ENCODE measurements around the gene RNH1.
A peak's percentile ranks its signal among the peaks of the same experiment; 100 is the strongest.

Gene RNH1

DNA sequence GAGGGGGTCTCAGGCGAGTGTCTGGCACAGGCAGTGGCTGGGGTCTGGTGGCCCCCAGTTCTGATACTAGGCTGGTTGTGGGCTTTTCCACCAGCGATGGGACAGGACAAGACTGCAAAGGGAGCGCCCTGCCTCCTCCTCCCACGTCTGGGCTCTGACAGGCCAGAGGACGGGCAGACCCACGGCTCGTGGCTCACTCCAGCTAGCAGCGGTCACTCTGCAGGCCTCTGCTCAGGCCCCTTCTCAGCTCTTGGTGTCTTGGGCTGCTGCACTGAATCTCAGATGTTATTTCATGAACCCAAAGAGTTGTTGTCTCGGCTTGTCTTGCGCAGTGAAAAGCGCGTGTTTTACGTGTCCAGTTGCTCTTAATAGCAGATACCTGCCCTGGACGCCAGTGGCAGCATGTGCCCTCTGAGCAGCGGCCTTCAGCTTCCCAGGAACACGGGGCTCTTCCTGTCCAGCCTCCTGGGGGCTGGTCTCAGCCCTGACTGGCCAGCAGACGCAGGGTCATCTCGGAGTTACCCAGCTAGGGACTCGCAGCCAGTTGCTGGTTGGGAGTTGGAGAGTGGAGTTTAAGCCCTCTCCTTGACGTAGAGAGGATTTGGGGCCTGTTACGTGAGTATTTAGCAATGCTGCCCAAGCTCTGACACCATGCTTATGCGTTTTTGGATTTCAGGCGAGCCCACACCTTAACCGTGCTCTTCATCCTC, 47.4 kb downstream of the RNH1 start:
- DNase-seq (ENCODE audit: low spot score) = no peak

DNA sequence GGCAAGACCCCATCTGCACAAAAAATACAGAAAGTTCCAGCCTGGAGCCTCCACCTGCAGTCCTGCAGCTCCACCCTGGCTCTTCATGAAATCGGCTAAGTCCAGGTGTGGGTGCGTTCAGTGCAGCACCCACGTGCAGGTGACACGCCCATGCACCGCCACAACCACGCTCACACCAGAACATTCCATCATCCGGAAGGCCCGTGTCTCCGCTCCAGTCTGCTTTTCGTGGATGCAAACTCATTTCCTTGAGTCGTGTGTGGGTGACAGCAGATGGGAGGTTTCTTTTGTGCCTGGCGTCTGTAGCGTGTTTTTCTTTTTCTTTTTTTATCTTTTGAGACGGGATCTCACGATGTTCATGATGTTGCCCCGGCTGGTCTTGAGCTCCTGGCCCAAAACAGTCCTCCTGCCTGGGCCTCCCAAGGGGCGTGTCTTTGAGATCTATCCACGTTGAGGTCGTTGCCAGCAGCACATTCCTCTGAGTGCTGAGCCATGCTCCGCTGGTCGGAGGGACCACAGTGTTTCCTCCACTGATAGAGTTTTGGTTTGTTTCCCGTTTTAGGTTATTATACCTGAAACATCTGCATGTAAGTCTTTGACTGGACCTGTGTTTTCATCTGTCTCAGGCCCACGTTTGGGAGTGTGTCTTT, 49.8 kb downstream of the RNH1 start:
- DNase-seq (ENCODE audit: low spot score) = no peak

DNA sequence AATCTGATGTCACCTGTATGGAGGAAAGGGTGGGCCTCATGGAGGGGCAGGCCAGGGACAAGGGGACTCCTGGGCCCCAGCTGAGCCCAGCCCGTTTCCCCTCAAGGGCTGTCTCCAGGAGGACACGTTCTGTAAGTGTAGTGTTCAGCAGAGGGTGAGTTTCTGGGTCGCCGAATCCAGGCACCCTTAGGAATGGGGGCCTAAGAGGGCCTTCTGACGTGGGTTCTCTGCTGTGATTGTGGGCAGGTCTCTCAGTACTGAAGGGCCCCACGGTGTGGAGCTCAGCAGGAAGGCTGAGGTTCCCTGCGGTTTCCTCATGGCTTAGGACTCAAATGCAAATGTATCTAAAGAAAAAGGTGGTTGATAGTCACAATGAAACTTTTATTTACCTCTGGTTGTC, 50.5 kb downstream of the RNH1 start:
- no peak for DNase-seq (ENCODE audit: low spot score)

DNA sequence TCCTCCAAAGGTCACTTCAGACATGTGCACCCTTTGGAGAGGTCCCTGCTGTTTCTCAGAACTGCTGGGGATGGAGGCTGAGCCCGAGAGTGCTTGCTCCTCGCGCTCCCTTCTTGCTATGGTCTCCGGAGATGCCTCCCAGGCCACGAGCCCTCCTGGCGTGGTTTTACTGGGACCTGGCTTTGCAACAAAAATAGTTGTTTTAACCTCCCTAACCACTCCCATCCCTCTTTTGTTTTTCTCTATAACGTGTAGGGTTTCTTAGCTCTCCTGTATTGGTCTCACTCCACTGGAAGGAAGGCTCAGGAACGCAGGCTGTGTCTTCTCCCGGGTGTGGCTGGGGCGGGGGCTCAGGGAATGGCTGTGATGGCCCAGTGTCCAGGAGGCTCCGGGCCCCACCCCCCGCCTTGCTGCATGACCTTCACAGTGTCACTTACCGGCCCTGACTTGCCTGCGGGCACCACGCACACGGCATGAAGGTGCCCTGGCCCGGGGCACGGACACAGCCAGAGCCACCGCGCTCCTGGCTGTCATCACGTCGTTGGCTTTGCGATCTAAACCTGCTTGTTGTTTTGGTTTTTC, 51.4 kb downstream of the RNH1 start:
- no peak for DNase-seq (ENCODE audit: low spot score)

DNA sequence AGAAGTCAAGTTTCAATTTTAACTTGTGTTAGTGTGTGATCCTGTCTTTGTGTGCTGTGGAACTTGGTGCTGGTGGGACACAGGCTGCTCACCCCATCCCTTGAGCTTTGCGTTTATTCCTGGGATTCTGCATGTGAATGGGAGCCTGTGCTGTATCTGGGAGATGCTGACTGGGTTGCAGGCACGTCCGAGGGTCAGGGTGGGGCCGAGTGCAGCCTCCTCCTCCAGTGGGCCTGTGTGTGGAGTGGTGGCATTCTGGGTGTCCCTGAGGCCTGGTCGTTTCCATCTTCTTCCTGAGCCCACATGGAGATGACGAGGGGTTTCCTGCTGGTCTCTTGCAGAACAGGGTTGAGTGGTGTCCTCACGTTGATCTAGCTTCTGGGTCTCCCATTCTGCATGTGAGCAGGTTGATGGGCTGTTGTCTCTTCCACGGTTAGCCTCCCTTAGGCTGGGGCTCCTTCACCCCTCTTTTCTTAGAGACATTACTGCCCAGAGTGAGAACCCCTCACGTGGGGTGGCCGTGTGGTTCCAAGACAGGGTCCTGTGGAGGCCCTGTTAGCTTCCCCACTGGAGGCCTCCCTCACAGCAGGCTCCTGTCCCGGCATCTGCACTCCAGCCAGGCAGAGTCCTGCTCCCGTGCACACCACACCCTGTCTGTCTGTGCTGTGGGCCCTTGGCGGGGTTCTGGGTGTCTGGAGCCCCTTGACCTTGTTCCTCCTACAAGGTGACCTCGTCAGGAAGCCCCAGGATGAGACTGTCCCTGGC, 52.1 kb downstream of the RNH1 start:
- DNase-seq (ENCODE audit: low spot score) = no peak

DNA sequence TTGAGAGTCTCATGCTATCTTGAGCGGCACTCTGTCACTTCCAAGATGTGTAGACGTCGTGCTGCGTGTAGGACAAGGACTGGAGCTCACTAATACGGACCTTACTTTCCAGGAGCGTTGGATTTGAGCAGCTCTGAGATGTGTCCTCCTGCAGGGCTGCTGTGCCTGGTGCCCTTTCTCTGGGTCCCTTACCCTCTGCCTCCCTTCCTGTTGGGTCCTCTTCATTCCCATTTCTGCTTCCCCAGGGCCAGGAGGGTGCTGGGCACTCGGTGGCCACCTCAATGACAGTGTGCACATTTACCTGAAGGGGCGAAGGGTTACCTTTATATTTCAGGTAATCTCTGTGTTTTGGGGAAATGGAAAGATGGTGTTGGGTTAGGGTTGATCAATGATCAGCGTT, 53.0 kb downstream of the RNH1 start:
- DNase-seq (ENCODE audit: low spot score) = no peak

DNA sequence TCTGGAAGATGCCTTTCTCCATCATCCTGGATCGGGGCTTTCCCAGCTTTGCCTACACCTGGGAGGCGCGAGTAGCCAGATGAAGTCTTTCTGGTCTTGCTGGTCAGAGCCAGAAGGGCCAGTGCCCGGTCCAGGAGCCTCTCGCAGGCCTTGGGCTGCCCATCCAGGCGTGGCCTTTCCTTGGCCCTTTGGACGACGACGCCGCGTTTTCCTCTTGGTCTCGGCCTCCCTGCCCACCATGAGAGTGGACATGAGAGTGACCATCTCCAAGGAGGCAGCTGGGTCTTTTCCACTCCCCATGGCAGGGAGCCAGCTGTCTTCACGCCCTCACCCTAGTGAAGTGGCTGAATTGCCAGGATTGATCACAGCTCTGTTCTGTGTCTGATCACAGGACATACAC, 53.5 kb downstream of the RNH1 start:
- no peak for DNase-seq (ENCODE audit: low spot score)

DNA sequence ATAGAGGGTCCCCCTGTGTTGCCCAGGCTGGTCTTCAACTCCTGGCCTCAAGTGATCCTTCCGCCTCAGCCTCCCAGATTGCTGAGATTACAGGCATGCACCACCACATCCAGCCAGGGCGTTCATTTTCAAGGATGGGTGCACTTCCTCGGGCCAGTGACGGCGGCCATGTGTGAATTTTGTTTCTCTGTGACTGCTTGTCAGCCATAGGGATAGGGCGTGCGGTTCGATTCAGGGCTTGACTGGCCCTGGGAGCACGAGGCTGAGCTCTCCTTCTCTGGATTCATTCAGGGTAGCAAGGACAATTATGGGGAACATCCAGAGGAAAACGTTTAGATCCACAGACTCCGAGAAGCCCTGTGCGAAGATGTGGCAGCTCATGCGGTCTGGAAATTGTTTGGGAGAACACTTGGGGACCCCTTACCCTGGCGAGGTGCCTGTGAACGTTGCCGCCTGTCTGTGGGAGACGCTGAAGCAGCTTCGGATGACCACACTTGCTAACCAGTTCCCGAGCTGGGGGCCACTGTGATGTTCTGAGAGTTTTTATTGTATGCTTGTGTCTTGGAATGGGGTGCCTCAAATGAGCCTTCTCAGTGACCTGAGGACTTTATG, 54.0 kb downstream of the RNH1 start:
- DNase-seq (ENCODE audit: low spot score) = no peak

DNA sequence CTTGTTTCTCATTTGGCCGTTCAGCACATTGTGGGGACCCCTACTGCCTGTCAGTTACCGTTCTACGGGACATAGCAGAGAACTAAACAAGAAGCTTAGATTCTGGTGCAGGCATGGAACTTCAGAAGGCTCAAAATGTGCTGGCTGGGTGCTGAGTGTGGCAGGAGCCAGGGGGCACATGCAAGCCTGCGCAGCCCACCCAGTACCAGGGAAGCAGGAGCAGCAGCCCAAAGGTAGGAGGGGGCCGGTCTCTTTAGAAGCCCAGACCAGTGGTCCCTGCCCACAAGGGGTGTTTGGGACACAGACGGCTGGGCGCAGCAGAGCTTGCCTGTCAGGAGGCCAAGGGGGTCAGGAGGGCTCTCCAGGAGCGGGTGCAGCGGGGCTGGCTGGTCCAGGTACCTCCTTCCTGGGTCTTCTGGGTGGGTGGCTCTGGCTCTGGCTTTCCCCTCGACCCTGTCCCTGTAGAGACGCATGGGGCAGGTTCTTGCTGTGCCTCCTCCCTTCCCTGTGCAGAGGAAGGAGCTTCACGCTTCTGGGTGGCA, 54.8 kb downstream of the RNH1 start:
- DNase-seq (ENCODE audit: low spot score) = no peak

DNA sequence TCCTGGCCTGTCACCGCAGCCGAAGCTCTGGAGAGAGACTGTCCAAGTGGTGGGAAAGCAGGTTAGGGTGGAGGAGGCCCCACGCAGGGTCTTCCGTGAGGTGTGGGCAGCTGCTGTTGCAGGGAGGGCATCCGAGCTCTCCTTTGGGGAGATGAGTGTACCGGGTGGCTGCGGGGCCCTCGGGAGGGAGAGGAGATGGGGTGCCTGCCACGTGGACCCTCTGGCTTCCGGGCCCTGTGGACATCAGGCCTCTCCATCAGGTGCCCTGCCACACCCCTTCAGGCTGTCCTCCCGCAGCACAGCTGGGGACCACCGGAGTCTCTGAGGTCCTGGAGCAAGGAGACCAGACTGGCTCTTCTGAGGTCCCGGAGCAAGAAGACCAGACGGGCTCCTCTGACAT, 55.3 kb downstream of the RNH1 start:
- no peak for DNase-seq (ENCODE audit: low spot score)

DNA sequence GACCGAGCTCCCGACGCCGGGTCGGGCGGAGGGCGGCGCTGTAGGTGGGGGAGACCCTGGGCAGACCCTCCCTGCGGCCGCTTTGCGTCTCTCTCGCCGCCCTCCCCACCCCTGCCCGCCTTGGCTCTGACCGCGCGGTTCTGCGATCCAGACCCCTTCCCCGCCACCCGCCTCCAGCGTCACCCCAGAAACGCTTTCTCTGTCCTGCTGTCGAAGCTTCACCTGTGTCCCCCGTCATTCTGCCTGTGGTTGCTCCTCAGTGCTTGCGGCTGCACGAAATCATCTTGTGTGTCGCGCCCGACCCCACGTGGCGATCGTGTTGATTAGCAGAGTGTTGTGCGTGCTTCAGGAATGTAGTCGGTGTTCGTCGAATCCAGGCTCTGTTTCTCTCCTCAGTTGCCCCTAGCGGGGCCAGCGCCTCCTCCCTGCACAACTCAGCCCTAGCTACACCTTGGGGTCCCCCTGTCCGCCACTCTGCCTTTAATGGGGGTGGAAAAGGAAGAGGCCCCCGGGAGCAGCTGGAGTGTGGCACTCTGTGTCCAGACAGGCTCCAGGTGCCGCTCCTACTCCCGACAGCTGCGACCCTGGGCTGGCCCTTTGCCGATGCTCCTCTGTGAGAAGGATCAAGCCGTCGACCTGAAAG, 56.1 kb downstream of the RNH1 start:
- DNase-seq (ENCODE audit: low spot score) = peak; percentile 67

DNA sequence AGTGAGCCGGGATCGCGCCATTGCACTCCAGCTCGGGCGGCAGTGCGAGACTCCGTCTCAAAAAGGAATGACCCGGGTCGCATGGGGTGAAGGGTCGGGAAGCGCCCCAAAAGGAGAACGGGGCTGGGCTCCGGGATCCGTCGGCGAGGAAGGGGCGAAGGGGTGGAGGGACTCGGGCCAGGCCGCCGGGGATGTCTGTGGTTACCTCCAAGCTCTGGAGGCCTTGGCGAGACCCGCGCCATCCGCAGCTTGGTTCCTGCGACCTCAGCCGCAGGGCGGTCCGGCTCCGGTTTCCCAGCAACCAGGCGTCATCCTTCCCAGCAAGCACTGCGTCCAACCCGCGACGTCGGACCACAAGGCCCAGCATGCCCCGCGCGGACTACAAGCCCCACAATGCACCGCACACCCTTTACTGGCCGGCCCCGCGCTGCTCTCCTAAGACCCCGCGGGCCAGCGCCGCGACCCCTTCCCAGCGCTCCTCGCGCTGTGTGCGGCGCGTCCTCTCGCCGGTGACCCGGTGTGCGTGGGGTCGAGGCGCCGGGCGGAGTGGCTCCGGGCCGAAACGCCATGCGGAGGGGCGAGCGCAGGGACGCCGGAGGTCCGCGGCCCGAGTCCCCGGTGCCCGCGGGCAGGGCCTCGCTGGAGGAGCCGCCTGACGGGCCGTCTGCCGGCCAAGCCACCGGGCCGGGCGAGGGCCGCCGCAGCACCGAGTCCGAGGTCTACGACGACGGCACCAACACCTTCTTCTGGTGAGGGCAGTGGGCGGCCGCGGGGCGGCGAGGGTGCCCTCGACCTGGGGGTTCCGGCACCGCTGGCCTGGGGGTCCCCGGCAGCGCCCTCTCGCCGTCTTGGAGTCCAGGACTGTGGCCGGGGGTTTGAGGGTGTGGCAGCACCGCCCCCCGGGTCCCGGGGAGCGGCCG, 56.9 kb downstream of the RNH1 start, which contains the start of gene PTDSS2:
TSS of gene PTDSS2 (plus strand) at position 391 of the 920 bp plus-strand sequence. CDS start at position 568, 177 bp downstream.
- peak; percentile 93 for DNase-seq (ENCODE audit: low spot score)

DNA sequence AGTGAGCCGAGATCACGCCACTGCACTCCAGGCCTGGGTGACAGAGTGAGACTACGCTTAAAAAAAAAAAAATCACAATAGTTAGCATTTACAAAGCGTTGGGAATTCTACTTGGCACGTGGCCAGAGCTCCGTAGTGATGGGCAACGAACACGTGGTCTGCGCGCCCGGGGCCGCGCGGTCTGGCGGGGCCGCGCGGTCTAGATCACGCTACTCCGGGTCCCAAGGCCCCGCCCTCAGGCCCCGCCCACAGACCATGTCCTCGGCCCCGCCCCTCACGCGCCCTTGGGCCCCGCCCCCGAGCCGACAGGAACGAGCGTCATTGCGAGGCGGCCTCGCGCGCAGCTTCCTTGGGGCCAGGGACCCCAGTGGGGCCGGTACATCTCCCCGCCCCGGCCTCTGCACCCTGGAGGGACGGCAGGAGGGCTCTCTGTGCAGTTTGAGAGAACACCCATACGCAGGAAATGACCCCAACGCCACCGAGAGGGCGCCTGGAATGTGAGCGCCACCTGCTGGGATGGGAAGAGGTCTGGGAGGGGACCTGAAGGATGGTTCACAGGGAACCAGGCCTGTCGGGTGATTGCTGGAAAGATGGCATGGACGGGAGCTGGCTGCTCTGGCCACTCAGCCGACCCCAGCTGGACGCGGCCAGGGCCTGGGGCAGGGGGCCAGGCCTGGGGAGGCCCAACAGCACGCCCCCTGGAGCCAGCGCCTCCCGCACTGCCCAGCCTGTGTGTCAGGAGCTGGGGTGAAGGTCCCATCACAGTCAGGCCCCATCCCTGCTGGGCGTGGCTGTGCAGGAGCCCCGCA, 58.9 kb downstream of the RNH1 start:
- peak; percentile 90 for DNase-seq (ENCODE audit: low spot score)

DNA sequence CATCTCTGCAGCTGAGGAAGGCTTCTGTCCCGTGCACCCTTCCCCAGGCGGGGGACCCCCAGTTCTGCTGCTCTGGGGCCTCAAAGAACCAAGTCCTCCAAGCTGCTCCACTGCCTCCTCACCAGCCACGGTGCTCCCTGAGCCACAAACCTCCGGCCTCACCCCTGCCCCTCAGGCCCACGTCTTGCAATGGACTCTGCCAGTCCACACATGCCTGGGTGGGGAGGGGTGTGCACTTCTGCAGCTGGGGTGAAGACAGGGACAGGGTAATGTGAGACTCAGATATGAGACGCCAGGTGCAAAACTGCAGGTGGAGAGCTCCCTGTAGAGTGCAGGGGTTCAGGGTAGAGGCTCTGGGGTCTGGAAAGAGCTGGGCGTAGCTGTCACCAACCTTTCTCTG, 60.2 kb downstream of the RNH1 start:
- no peak for DNase-seq (ENCODE audit: low spot score)

DNA sequence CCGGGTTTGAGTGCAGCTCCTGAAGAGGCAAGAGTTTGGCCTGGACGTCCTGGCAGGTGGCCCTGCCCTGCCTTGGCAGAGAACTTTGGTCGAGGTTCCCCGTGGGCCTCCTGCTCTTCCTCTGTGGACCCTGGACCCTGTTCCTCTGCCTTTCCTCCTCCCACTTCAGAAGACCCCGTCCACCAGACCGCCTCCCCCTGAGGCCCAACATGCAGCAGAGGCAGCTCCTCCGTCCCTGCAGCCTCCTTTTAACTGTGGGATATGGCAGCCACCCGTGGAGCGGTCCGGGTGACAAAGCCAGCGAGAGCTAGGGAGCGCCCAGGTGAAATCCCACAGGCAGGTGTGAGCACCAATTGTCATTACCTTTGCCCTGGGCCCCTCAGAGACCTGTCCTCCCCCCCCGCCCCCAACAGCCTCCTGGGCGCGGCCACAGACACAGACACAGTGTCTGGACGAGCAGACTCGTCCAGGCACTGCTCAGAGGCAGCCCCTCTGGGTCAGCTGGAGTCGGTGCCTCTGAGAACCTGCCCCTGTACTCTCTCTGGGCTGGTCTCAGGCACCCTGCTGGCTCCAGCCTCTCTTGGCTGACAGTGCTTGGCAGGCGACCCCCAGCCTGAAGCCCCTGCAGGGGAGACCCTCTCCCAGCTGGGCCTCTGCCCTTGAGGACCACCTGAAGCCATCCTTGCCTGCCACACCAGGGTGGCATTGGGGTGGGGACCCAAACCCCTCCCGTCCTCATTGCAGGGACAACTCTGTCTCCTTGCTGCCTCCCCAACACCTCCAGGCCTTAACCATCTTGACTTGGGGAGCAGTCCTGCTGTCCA, 61.1 kb downstream of the RNH1 start:
- DNase-seq (ENCODE audit: low spot score) = no peak

All from globus pallidus (tissue), 1 donor.